Peyer's patch (tissue), 4 donors: ENCODE data around the gene NTN1.

Experiments
- CTCF ChIP-seq, 6 experiments: fragments of 450-650 bp in 4 of 6; fragments of 200-600 bp in 2 of 6; sonication (generic) in 1 of 6; IDR thresholded peaks; one replicate each; pipeline ENCODE4 v1.5.1; 2017 to 2019; ENCODE audit warnings: antibody characterized with exemption in 6 of 6, mild to moderate bottlenecking in 3 of 6, moderate library complexity in 1 of 6
- POLR2A ChIP-seq, 2 donors: fragments of 450-650 bp; IDR thresholded peaks; one replicate each; pipeline ENCODE4 v1.5.1; 2017; ENCODE audit warnings: antibody characterized with exemption in 2 of 2, mild to moderate bottlenecking in 2 of 2, moderate library complexity in 2 of 2

GRCh38 chr17:9291912-9292560, 270.7 kb downstream of the NTN1 start:
- TF ChIP-seq CTCF (IDR thresholded peaks at IDR 0.05) (peak; percentile 12 to 73 (median 62)), POLR2A (IDR thresholded peaks at IDR 0.05) (no peak)
